T-helper 17 cell (primary cell): ENCODE results near the gene STPG1. TPM values are rescaled to one million over a fixed set of nuclear protein-coding genes. Genes with fewer than 3 reads are reported as not detected.
A peak's percentile ranks its signal among the peaks of the same experiment; 100 is the strongest.

ENCODE experiments used
- ATAC-seq: fragments of 150-1000 bp; cut with Tn5 transposase; 2 replicates; pipeline ENCODE4 v1.10.0; 2021; ENCODE audit warnings: mild to moderate bottlenecking, moderate library complexity
- DNase-seq, 3 donors: peaks; one replicate each; pipeline versions ENCODE4 v3.0.0 to v3.0.0-alpha.2; 2020 to 2021
- H3K9me3 ChIP-seq: one replicate; pipeline ENCODE4 v1.7.0; 2013; ENCODE audit warnings: low read length, mild to moderate bottlenecking; ENCODE audit not compliant: control insufficient read depth, poor library complexity, severe bottlenecking
- H3K27ac Mint-ChIP-seq: one replicate; pipeline ENCODE4 v1.8.0; 2022; ENCODE audit warnings: mild to moderate bottlenecking, moderate library complexity, mixed read lengths
- H3K27me3 Mint-ChIP-seq: one replicate; pipeline ENCODE4 v1.8.0; 2022; ENCODE audit warnings: mixed read lengths
- H3K36me3 Mint-ChIP-seq: one replicate; pipeline ENCODE4 v1.8.0; 2022; ENCODE audit warnings: low read depth, mixed read lengths
- H3K4me1 Mint-ChIP-seq: one replicate; pipeline ENCODE4 v1.8.0; 2022; ENCODE audit warnings: mild to moderate bottlenecking, mixed read lengths
- H3K4me3 Mint-ChIP-seq: one replicate; pipeline ENCODE4 v1.8.0; 2022; ENCODE audit warnings: mild to moderate bottlenecking, moderate library complexity, mixed read lengths
- total RNA-seq, 4 donors: library from RNA in 2 of 4; stranded (reverse) in 2 of 4; gene quantifications; one replicate each; pipeline ENCODE4 v1.2.3 and lab custom pipeline; 2022 to 2026

The STPG1 gene
- total RNA-seq, 2 donors from 2014 or later: 2.5 to 3.6 TPM

DNA sequence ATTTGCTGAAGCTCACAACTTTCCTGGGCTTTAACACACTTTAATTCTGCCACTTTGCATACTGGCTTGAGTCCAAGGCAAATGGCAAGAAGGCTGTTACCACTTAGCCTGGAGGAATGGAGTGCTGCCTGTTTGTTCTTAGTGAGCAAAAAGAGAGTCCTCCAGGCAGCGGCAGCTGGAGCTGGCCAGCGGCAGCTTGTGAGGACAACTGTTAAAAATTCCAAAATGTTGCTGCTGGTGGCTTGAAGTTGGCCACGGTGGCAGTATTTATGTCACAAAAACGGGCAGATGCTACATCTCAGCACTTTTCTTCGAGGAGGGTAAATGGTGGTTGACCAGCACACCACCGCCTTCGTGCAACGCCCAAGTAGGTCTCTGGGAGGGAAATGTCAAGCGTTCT, 27.3 kb downstream of the STPG1 start:
- DNase-seq (no peak), ATAC-seq (no peak)
- Mint-ChIP-seq H3K4me1 (peaks cover 17% of the 10 kb centered on the region), H3K27ac (peak overlapping the region; percentile 53), H3K4me3 (no peak overlapping the region), H3K27me3 (no peaks in the 10 kb centered on the region), H3K36me3 (peaks cover 4% of the 10 kb centered on the region)
- H3K9me3 ChIP-seq: no peaks in the 10 kb centered on the region

DNA sequence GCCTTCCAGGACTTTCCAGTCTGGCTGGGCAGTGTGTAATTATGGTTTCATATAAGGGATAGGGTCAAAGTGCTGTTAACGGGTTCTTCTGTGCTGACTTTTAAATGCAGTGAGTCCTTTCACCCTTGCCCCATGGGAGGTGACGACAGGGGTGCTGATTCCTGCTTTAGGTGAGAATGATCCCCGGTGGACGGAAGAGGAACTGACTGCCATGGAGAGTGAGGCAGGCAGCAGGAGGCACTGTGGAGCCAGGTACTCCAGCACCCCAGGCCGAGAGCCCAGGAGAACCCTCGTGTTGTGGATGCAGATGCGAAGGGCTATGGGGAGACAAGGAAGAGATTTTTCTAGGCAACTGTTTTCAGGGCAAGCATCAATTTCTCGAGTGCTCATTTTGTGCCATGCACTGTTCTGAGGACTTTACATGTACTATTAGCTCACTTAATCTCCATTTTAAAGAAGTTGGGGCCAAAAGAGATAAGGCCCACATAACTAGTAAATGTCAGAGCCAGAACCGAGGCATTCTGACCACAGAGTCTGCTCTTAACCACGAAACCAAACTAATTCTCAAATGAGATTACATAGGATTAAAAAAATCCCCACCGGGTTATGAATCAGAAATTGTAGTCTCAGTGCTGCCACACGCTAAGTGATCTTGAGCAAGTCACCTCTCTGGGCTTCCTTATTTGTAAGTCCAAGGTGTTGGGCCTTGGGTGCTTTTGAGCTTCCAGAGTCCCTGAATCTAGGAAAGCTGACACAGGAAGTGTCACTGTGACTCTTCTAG, 28.2 kb downstream of the STPG1 start:
- no peaks in the 10 kb centered on the region for H3K9me3 ChIP-seq
- peaks cover 15% of the 10 kb centered on the region for H3K4me1 Mint-ChIP-seq
- no peak overlapping the region for H3K4me3 Mint-ChIP-seq
- no peaks in the 10 kb centered on the region for H3K27me3 Mint-ChIP-seq
- peak overlapping the region; percentile 83 for H3K27ac Mint-ChIP-seq
- peak; percentile 69 for ATAC-seq
- peak in 2 of 3 donors; percentile 15 to 22 for DNase-seq
- peaks cover 5% of the 10 kb centered on the region for H3K36me3 Mint-ChIP-seq

- ATAC-seq (peak; percentile 75), DNase-seq (no peak)
- Mint-ChIP-seq H3K4me1 (peaks cover 15% of the 10 kb centered on the region), H3K27ac (peak overlapping the region; percentile 83), H3K27me3 (no peaks in the 10 kb centered on the region), H3K36me3 (peaks cover 5% of the 10 kb centered on the region), H3K4me3 (peak overlapping the region; percentile 28)
- H3K9me3 ChIP-seq: no peaks in the 10 kb centered on the region
Observed at GRCh38 chr1:24384251-24385090, 29.1 kb downstream of the STPG1 start.

DNA sequence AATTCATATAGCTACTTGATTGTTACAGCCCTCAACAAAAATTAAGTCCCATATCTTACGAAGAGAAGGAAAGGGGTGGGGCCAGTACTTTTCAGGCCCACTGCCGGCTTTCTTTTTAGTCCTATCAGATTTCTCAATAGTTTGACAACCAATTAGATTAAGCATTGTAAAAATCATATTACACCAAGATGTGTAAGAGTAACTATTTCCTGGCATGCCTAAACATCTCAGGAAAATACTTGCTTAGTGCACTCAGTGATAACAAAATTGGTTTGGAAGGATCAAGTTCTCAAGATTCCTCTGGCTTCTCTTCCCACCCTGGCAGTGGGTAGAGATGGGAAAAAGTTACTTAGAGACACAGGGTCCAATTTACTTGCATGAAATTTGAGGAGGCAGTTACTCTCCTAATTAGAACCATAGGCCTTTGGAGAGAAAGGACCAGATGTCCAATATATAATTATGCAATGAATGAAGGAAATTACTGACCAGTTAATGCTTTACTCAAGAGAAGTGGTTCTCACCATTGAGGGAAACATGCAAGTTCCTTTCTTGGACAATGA, 30.1 kb downstream of the STPG1 start:
- DNase-seq: no peak
- Mint-ChIP-seq H3K4me3 (no peak overlapping the region), H3K27me3 (no peaks in the 10 kb centered on the region), H3K36me3 (peaks cover 5% of the 10 kb centered on the region), H3K4me1 (peaks cover 15% of the 10 kb centered on the region), H3K27ac (no peak overlapping the region)
- no peaks in the 10 kb centered on the region for H3K9me3 ChIP-seq
- ATAC-seq: no peak

DNA sequence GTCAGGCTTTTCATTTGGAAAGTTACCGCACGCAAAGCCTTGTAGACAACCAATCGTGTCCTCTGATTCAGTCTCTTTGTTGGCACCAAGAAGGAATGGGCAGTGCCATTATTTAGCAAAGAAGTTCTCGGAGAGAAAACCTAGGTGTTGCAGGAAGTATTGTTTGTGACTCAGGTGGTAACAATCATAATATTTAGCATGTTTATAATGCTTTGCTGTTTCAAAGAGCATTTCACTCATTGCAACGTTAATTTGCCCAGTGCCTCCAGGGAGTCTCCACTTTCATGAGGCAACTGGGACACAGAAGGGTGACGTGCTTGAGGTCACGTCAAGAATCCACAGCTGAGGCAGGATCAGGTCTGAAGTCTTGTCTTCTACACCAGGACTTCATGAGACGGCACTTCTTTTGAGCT, 31.4 kb downstream of the STPG1 start:
- DNase-seq (no peak), ATAC-seq (no peak)
- Mint-ChIP-seq H3K4me3 (no peak overlapping the region), H3K27me3 (no peaks in the 10 kb centered on the region), H3K4me1 (peaks cover 15% of the 10 kb centered on the region), H3K36me3 (peaks cover 9% of the 10 kb centered on the region), H3K27ac (no peak overlapping the region)
- no peaks in the 10 kb centered on the region for H3K9me3 ChIP-seq

- no peaks in the 10 kb centered on the region for H3K9me3 ChIP-seq
- H3K4me3 Mint-ChIP-seq: no peak overlapping the region
- peaks cover 15% of the 10 kb centered on the region for H3K4me1 Mint-ChIP-seq
- peak overlapping the region; percentile 24 for H3K27ac Mint-ChIP-seq
- DNase-seq: no peak
- H3K27me3 Mint-ChIP-seq: no peaks in the 10 kb centered on the region
- H3K36me3 Mint-ChIP-seq: peaks cover 10% of the 10 kb centered on the region
- no peak for ATAC-seq
Observed at GRCh38 chr1:24381256-24381655, 32.3 kb downstream of the STPG1 start.

GRCh38 chr1:24380508-24380907, 33.1 kb downstream of the STPG1 start:
- H3K27me3 Mint-ChIP-seq: no peaks in the 10 kb centered on the region
- H3K4me3 Mint-ChIP-seq: no peak overlapping the region

DNA sequence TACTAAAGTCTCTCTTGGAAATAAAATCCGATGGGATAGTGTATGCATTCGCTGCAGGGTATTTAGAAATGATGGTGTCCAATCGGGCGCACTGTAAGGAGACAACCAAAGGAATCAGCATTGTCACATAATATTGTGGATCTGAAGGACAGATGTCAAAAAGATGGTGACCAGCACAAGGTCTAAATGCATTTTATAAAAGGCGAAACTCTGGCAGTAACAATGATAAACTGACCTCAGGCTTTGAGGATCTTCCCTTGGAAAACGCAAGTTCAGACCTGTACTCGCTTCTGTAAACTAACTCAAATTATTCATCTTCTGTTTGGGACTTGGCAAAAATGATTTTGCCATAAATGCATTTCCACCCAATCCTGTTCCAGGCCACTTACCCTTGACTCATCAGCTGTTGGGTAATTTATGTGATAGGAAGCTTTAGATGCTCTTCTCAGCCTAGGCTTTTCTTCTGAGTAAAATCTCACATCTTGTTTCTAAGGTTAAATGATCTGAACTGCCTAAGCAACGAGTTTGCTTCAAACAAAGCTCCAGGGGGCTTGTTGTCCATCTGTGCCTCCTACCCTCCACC, 33.8 kb downstream of the STPG1 start:
- H3K36me3 Mint-ChIP-seq: peaks cover 10% of the 10 kb centered on the region
- H3K27me3 Mint-ChIP-seq: no peaks in the 10 kb centered on the region
- H3K4me1 Mint-ChIP-seq: peaks cover 6% of the 10 kb centered on the region
- H3K9me3 ChIP-seq: no peaks in the 10 kb centered on the region
- H3K27ac Mint-ChIP-seq: no peak overlapping the region
- ATAC-seq (no peak), DNase-seq (no peak)
- H3K4me3 Mint-ChIP-seq: no peak overlapping the region

More at GRCh38 chr1:24380508-24380907, 33.1 kb downstream of the STPG1 start:
- no peak overlapping the region for H3K27ac Mint-ChIP-seq
- H3K4me1 Mint-ChIP-seq: peaks cover 11% of the 10 kb centered on the region
- ATAC-seq: no peak
- DNase-seq: no peak
- peaks cover 10% of the 10 kb centered on the region for H3K36me3 Mint-ChIP-seq
- no peaks in the 10 kb centered on the region for H3K9me3 ChIP-seq

- H3K27ac Mint-ChIP-seq: no peak overlapping the region
- no peaks in the 10 kb centered on the region for H3K9me3 ChIP-seq
- DNase-seq: no peak
- H3K36me3 Mint-ChIP-seq: peaks cover 4% of the 10 kb centered on the region
- no peaks in the 10 kb centered on the region for H3K27me3 Mint-ChIP-seq
- H3K4me3 Mint-ChIP-seq: no peak overlapping the region
- no peak for ATAC-seq
- H3K4me1 Mint-ChIP-seq: peaks cover 2% of the 10 kb centered on the region
Observed at GRCh38 chr1:24374891-24375786, 38.4 kb downstream of the STPG1 start.

GRCh38 chr1:24373710-24374109, 39.9 kb downstream of the STPG1 start:
- H3K27me3 Mint-ChIP-seq: no peaks in the 10 kb centered on the region
- ATAC-seq (no peak), DNase-seq (no peak)
- H3K4me1 Mint-ChIP-seq: peaks cover 2% of the 10 kb centered on the region
- H3K36me3 Mint-ChIP-seq: peaks cover 4% of the 10 kb centered on the region
- no peaks in the 10 kb centered on the region for H3K9me3 ChIP-seq
- peak overlapping the region; percentile 51 for H3K27ac Mint-ChIP-seq
- no peak overlapping the region for H3K4me3 Mint-ChIP-seq

- Mint-ChIP-seq H3K4me3 (no peak overlapping the region), H3K27me3 (no peaks in the 10 kb centered on the region)
Observed at GRCh38 chr1:24373044-24373443, 40.5 kb downstream of the STPG1 start.

DNA sequence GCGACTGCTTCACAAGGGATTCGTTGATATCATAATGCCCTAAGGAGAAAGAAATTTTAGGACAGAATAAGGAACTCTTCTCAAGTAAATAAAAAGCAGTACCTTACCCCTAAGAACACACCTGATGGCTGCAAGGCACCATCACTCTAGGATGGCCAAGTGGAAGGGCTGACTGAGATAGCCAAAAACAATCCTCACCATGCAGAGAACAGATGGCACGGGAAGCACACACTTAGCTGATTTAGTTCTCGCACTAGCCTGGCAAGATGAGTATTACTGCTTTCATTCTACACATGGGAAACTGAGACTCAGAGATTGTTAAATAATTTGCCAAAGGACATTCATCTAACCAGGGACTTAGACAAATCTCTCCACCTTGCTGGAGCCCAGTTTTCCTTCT, 43.8 kb downstream of the STPG1 start:
- no peak overlapping the region for H3K4me3 Mint-ChIP-seq
- DNase-seq: no peak
- ATAC-seq: no peak
- no peaks in the 10 kb centered on the region for H3K9me3 ChIP-seq
- H3K27me3 Mint-ChIP-seq: no peaks in the 10 kb centered on the region
- H3K4me1 Mint-ChIP-seq: peaks cover 2% of the 10 kb centered on the region
- no peak overlapping the region for H3K27ac Mint-ChIP-seq
- H3K36me3 Mint-ChIP-seq: no peaks in the 10 kb centered on the region

More at GRCh38 chr1:24373044-24373443, 40.5 kb downstream of the STPG1 start:
- H3K9me3 ChIP-seq: no peaks in the 10 kb centered on the region
- peak; percentile 62 for ATAC-seq
- peaks cover 2% of the 10 kb centered on the region for H3K4me1 Mint-ChIP-seq
- no peak for DNase-seq
- peak overlapping the region; percentile 51 for H3K27ac Mint-ChIP-seq
- H3K36me3 Mint-ChIP-seq: peaks cover 4% of the 10 kb centered on the region
